ENCODE data around the gene FTO. TPM values are rescaled to one million over a fixed set of nuclear protein-coding genes. Genes with fewer than 3 reads are reported as not detected.

Gene FTO
- total RNA-seq, 1 donor from 2014 or later: 65.8 TPM

DNA sequence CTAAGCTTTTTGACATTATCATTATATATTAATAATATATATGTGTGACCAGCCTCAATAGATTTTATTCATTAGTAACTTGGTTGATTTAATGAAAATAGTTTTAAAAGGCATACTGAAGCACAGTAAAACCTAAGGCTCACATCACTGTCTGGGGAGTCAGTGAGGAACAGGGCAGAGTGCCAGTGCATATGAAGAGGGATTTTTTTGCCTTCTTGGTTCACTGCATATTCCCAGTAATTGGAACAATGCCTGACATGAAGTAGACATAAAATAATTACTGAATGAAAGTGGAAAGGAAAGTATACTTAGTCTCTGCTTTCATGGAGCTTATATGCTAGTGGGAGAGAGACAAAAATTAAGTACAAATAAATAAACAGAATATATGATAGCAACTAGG lies 81.1 kb downstream of the FTO start:
- ChIA-PET POLR2A (no interaction called here), CTCF (no interaction called here)
- no peak overlapping the region for H3K27ac Mint-ChIP-seq
- H3K36me3 Mint-ChIP-seq (ENCODE audit: low read depth): no peaks in the 10 kb centered on the region
- no peaks in the 10 kb centered on the region for H3K9me3 Mint-ChIP-seq
- peaks cover 11% of the 10 kb centered on the region for H3K4me1 Mint-ChIP-seq
- TF ChIP-seq, protein P1, sequence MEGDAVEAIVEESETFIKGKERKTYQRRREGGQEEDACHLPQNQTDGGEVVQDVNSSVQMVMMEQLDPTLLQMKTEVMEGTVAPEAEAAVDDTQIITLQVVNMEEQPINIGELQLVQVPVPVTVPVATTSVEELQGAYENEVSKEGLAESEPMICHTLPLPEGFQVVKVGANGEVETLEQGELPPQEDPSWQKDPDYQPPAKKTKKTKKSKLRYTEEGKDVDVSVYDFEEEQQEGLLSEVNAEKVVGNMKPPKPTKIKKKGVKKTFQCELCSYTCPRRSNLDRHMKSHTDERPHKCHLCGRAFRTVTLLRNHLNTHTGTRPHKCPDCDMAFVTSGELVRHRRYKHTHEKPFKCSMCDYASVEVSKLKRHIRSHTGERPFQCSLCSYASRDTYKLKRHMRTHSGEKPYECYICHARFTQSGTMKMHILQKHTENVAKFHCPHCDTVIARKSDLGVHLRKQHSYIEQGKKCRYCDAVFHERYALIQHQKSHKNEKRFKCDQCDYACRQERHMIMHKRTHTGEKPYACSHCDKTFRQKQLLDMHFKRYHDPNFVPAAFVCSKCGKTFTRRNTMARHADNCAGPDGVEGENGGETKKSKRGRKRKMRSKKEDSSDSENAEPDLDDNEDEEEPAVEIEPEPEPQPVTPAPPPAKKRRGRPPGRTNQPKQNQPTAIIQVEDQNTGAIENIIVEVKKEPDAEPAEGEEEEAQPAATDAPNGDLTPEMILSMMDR (IDR thresholded peaks at IDR 0.05): no peak
- ATAC-seq (ENCODE audit: low read depth) (no peak), DNase-seq (no peak)
- no peaks in the 10 kb centered on the region for H3K27me3 Mint-ChIP-seq
- no peak overlapping the region for H3K4me3 Mint-ChIP-seq
- intact Hi-C loops (cut with micrococcal nuclease): no loop called here

DNA sequence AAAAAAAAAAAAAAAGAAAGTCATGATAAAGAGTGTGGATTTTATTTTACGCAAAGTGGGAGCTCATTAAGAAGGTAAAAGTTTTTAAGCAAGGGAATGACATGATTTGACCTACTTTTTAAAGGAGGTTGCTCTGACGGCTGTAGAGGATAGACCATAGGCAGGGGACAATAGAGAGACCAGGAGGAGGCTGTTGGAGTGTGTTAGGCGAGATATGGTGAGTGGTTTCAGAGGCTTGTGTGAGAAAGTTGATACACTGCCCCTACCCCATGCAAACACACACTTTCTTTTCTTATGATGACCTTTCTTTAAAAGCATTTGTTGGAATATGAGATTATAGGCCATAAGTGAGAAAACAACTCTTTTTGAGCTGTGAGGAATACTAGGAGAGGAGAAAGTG lies 82.0 kb downstream of the FTO start:
- CTCF ChIA-PET: no interaction called here
- peaks cover 7% of the 10 kb centered on the region for H3K4me1 Mint-ChIP-seq

DNA sequence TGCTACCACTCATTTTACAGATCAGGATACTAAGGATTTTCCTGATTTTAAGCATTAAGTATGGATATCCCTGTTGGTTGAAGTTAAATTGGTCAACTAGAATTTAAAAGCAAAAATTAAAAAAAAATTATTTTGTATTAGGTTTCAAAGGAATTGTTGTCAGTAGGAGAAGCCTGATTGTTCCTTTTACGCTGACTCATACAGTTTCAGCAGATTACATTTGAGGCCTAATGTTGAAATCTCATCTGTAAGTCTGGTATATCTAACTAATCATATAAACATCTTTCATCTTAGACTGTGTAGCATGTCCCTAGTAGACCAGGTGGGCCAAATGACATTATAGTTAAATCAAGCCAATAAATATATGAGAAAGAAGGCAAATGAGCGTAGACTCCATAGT lies 83.5 kb downstream of the FTO start:
- intact Hi-C loops (cut with micrococcal nuclease): no loop called here
- ChIA-PET CTCF (no interaction called here), POLR2A (no interaction called here)
- TF ChIP-seq, protein P1 (IDR thresholded peaks at IDR 0.05): no peak
- DNase-seq (no peak), ATAC-seq (ENCODE audit: low read depth) (no peak)
- Mint-ChIP-seq H3K9me3 (no peaks in the 10 kb centered on the region), H3K4me1 (peaks cover 7% of the 10 kb centered on the region), H3K36me3 (ENCODE audit: low read depth) (no peaks in the 10 kb centered on the region), H3K27me3 (no peaks in the 10 kb centered on the region), H3K27ac (no peak overlapping the region), H3K4me3 (no peak overlapping the region)

More for the DNA sequence above, 82.0 kb downstream of the FTO start:
- intact Hi-C loops (cut with micrococcal nuclease): no loop called here
- no peak overlapping the region for H3K27ac Mint-ChIP-seq
- ATAC-seq (ENCODE audit: low read depth): no peak
- H3K4me3 Mint-ChIP-seq: no peak overlapping the region
- DNase-seq: no peak
- H3K36me3 Mint-ChIP-seq (ENCODE audit: low read depth): no peaks in the 10 kb centered on the region
- POLR2A ChIA-PET: no interaction called here
- no peaks in the 10 kb centered on the region for H3K27me3 Mint-ChIP-seq
- TF ChIP-seq, protein P1 (IDR thresholded peaks at IDR 0.05): no peak
- no peaks in the 10 kb centered on the region for H3K9me3 Mint-ChIP-seq

DNA sequence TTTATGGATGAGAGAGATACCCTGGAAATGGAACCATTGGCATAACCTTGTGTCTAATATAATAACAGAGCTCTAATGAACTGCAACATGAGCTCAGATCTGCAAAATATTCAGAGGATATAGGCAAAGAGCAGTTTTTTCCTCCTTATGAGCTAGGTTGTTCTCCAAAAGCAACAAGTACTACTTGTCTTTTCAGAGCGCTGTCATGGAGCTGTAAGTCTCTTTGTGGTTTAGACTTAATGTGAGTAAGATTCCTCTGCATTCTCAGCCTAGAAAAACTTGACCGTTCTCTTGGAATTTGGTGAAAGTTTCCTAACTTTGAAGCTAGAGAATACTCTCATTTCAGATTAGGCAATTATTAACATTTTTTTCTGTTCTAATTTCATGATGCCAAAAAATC lies 85.2 kb downstream of the FTO start:
- TF ChIP-seq, protein P1 (IDR thresholded peaks at IDR 0.05): no peak
- Mint-ChIP-seq H3K36me3 (ENCODE audit: low read depth) (no peaks in the 10 kb centered on the region), H3K27ac (no peak overlapping the region), H3K9me3 (no peaks in the 10 kb centered on the region), H3K27me3 (no peaks in the 10 kb centered on the region), H3K4me3 (no peak overlapping the region), H3K4me1 (peaks cover 10% of the 10 kb centered on the region)
- DNase-seq (no peak), ATAC-seq (ENCODE audit: low read depth) (no peak)
- ChIA-PET POLR2A (no interaction called here), CTCF (interaction anchor here (1.1 kb wide), 1 partner anchor 16 kb away, joined by 3 read pairs; no protein-coding TSS in a partner anchor)
- intact Hi-C loops (cut with micrococcal nuclease): no loop called here

DNA sequence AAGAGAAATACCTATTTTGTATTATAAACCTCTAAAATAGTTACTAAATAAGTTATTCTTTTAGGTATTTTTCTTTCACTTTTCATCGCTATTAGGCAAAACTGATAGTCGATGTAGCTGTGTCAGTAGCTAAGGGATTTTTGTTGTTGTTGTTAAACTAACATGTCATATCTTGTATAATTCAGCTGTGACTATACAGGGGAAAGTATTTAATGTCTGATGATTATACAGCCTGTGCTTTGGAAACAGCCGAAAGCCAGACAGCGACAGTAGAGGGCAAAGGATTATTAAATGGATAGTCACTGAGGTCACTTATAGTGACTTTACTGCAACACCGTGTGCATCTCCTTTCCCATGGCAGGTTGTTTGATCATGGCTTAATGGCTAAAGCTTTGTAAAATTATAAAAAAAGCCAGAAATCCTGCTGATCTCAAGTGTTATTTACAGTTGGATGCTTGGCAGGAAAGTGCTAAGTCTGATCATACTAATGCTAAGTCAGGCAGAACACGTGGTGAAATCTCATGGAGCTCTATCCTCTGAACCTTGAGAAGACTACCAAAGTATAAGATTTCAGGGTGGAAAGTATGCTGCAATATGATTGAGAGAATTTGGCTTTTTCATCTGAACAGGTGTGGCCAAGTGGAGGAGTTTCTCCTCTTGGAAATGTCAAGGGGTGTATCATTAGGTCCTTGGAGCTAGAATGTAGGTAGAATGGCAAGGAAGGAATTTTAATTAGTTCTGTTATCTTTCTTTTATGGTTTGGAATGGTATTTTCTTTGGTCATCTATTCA lies 88.4 kb downstream of the FTO start:
- H3K27ac Mint-ChIP-seq: no peak overlapping the region

More for the DNA sequence above, 88.4 kb downstream of the FTO start:
- CTCF ChIA-PET: no interaction called here
- Mint-ChIP-seq H3K4me1 (peaks cover 33% of the 10 kb centered on the region), H3K9me3 (no peaks in the 10 kb centered on the region), H3K36me3 (ENCODE audit: low read depth) (no peaks in the 10 kb centered on the region), H3K27me3 (no peaks in the 10 kb centered on the region), H3K4me3 (no peak overlapping the region)
- POLR2A ChIA-PET: no interaction called here
- TF ChIP-seq, protein P1 (IDR thresholded peaks at IDR 0.05): no peak
- no peak for DNase-seq
- ATAC-seq (ENCODE audit: low read depth): no peak
- intact Hi-C loops (cut with micrococcal nuclease): no loop called here

Measured in activated B cell treated with CpG ODN at 0.5 μM for 24 hours (primary cell).